NCI-H69 (cell line): ENCODE measurements around the gene CD99L2.

ENCODE experiments used
- DNase-seq: peaks from one replicate; lab custom pipeline; 2025; lab: John Stamatoyannopoulos, UW

The CD99L2 gene

GRCh38 chrX:150762258-150763165 is 136.0 kb downstream of the CD99L2 start:
- no peak for DNase-seq

- no peak for DNase-seq
Measured at GRCh38 chrX:150761819-150762216, 136.7 kb downstream of the CD99L2 start.

- no peak for DNase-seq
Measured at GRCh38 chrX:150761176-150761818, 137.2 kb downstream of the CD99L2 start.

- DNase-seq, result no peak
Measured at GRCh38 chrX:150759568-150760416, 138.7 kb downstream of the CD99L2 start.

GRCh38 chrX:150757371-150757770 is 141.1 kb downstream of the CD99L2 start:
- DNase-seq, result no peak

- no peak for DNase-seq
Measured at GRCh38 chrX:150753968-150754367, 144.5 kb downstream of the CD99L2 start.

- DNase-seq, result no peak
Measured at GRCh38 chrX:150753357-150753756, 145.1 kb downstream of the CD99L2 start.

- no peak for DNase-seq
Measured at GRCh38 chrX:150752124-150752523, 146.3 kb downstream of the CD99L2 start.

GRCh38 chrX:150736475-150736874 is 162.0 kb downstream of the CD99L2 start:
- no peak for DNase-seq

GRCh38 chrX:150731795-150732194 is 166.7 kb downstream of the CD99L2 start:
- no peak for DNase-seq

- DNase-seq, result no peak
Measured at GRCh38 chrX:150730719-150731118, 167.7 kb downstream of the CD99L2 start.

- DNase-seq, result no peak
Measured at GRCh38 chrX:150729956-150730355, 168.5 kb downstream of the CD99L2 start.

GRCh38 chrX:150719621-150720020 is 178.8 kb downstream of the CD99L2 start:
- no peak for DNase-seq
